ENCODE data around the gene ABL2. TPM values are rescaled to one million over a fixed set of nuclear protein-coding genes. Genes with fewer than 3 reads are reported as not detected.

Gene ABL2
- 63.3 and 71.7 TPM in 2 replicates for total RNA-seq (2014; rRNA removed; shearing (Covaris generic))

GRCh38 chr1:179229214-179230140 lies at the start of gene ABL2:
Gene ABL2, minus strand, starts transcription at chr1:179229677. Its CDS starts 280 bp downstream, at chr1:179229397.

GRCh38 chr1:179081687-179082332 lies 147.7 kb downstream of the ABL2 start, which contains the start of gene TOR3A:
Gene TOR3A, plus strand, starts transcription at chr1:179082070. Its CDS starts 59 bp downstream, at chr1:179082129.

Small RNA genes within 50 kb of the gene (small RNA-seq; reads per million reads assigned to genes)
- gene AL512326.2 (not detected), gene AL512326.3 (not detected), gene EIF4A1P11 (not detected), gene RF00272 (not detected)

Other genes starting within 250 kb of the ABL2 start
- gene FAM20B, start 203.8 kb downstream of the ABL2 start, total RNA-seq (2014; rRNA removed; shearing (Covaris generic)): 32.2 and 34.1 TPM in 2 replicates
- gene TOR3A, start 147.6 kb downstream of the ABL2 start, total RNA-seq (2014; rRNA removed; shearing (Covaris generic)): 48.9 and 70.0 TPM in 2 replicates
- gene SOAT1, start 64.1 kb upstream of the ABL2 start, total RNA-seq (2014; rRNA removed; shearing (Covaris generic)): 10.0 and 11.5 TPM in 2 replicates
- 0.82 TPM in 1 of 2 replicates, not detected in the other for gene AXDND1, start 136.3 kb upstream of the ABL2 start, total RNA-seq (2014; rRNA removed; shearing (Covaris generic))

All from A375 (cell line).